Endodermal cell (in vitro differentiated cells): ENCODE results near the gene ARNT2. TPM values are rescaled to one million over a fixed set of nuclear protein-coding genes. Genes with fewer than 3 reads are reported as not detected.
A peak's percentile ranks its signal among the peaks of the same experiment; 100 is the strongest.

Experiments
- DNase-seq: peaks from one replicate; pipeline ENCODE4 v3.0.0-alpha.2; 2017
- H3K27ac ChIP-seq: 2 replicates; pipeline ENCODE4 v1.5.1; 2013; ENCODE audit warnings: mild to moderate bottlenecking, low read depth, low read length, moderate library complexity
- H3K27me3 ChIP-seq: 2 replicates; pipeline ENCODE4 v1.6.1; 2013; ENCODE audit warnings: mild to moderate bottlenecking, low read length, moderate library complexity; ENCODE audit not compliant: insufficient read depth, control insufficient read depth, poor library complexity, severe bottlenecking
- H3K36me3 ChIP-seq: 2 replicates; pipeline ENCODE4 v1.7.0; 2013; ENCODE audit warnings: mild to moderate bottlenecking, low read length, moderate library complexity; ENCODE audit not compliant: control insufficient read depth, insufficient read depth
- H3K4me1 ChIP-seq: one replicate; pipeline ENCODE4 v1.7.0; 2013; ENCODE audit warnings: low read length; ENCODE audit not compliant: control insufficient read depth, insufficient read depth
- H3K4me3 ChIP-seq: 2 replicates; pipeline ENCODE4 v1.5.1; 2013; ENCODE audit warnings: mild to moderate bottlenecking, low read length, moderate library complexity
- H3K9ac ChIP-seq: 2 replicates; pipeline ENCODE4 v1.6.1; 2013; ENCODE audit warnings: mild to moderate bottlenecking, low read length, moderate library complexity; ENCODE audit not compliant: poor library complexity, severe bottlenecking; ENCODE audit errors: extremely low read depth
- H3K9me3 ChIP-seq: 2 replicates; pipeline ENCODE4 v1.6.1; 2013; ENCODE audit warnings: mild to moderate bottlenecking, low read length, moderate library complexity; ENCODE audit not compliant: control insufficient read depth
- H3K27ac Mint-ChIP-seq: 2 replicates; pipeline ENCODE4 v1.8.0; 2020; ENCODE audit warnings: mixed read lengths
- H3K27me3 Mint-ChIP-seq: 2 replicates; pipeline ENCODE4 v1.8.0; 2021; ENCODE audit warnings: mild to moderate bottlenecking, mixed read lengths; ENCODE audit not compliant: insufficient read depth
- H3K36me3 Mint-ChIP-seq: 2 replicates; pipeline ENCODE4 v1.8.0; 2020; ENCODE audit warnings: low read depth, mixed read lengths
- H3K4me1 Mint-ChIP-seq: 2 replicates; pipeline ENCODE4 v1.8.0; 2020; ENCODE audit warnings: mixed read lengths
- H3K4me3 Mint-ChIP-seq: 2 replicates; pipeline ENCODE4 v1.8.0; 2020; ENCODE audit warnings: mild to moderate bottlenecking, moderate library complexity, mixed read lengths
- H3K9me3 Mint-ChIP-seq: 2 replicates; pipeline ENCODE4 v1.8.0; 2020; ENCODE audit warnings: mild to moderate bottlenecking, mixed read lengths
- CTCF ChIP-seq: fragments of 200-600 bp; sonication (generic); conservative IDR thresholded peaks from 2 replicates; pipeline ENCODE4 v1.5.0; 2021; ENCODE audit warnings: antibody characterized with exemption, mild to moderate bottlenecking
- WGBS, 2 experiments: methylation state at CpG; one replicate each; pipeline versions ENCODE4 v1.1.5 to v1.1.7; 2013; ENCODE audit warnings: missing lambda C conversion rate in 2 of 2, mixed read lengths in 1 of 2; ENCODE audit not compliant: insufficient coverage in 1 of 2, insufficient read length in 1 of 2; 5-methylcytosine and 5-hydroxymethylcytosine counted together
- total RNA-seq, 2 donors: library from RNA; stranded (reverse); fragmentation: NEBNext Ultra II Directional in 1 of 2; extraction: Animal tissue kit (Norgen Biotek cat#: 25700) in 1 of 2; gene quantifications; 2 replicates in 1 of 2; 3 replicates in 1 of 2; pipeline ENCODE4 v1.2.1, GENCODE V29; 2021

Gene ARNT2
- total RNA-seq, 2 donors from 2014 or later = 8.0 to 15.9 TPM

DNA sequence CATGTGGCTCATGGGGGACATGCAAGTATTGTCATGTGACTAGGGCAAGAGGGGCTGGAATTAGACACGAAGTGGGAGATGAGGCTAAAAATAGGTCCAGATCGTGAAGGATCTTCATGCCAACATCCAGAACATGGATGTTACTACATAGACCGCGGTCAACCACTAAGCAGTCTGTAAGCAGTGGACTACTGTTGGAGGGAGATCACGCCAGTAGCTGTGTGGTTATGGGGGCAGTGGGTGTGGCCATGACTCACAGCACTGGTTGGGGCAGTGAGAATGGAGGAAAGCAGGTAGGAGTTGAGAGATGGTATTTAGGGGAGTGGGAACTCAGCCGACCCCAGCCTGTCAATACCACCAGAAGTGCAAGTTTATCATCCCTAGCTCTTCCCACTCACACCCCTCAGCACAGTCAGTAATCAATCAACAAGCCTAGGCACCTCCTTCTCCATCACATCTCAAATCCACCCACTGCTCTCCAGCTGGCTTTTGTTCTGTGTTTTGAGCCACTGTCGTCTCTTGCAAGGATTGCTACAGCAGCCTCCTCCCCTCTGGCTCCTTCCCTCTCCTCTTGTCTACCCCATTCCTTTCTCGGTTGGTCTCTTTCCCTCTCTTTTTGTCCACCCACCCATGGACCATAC is 183.8 kb downstream of the ARNT2 start:
- H3K9ac ChIP-seq = no peak overlapping the region
- H3K36me3 Mint-ChIP-seq = no peaks in the 10 kb centered on the region
- no peak for TF ChIP-seq CTCF
- no peaks in the 10 kb centered on the region for H3K27me3 Mint-ChIP-seq
- peak; percentile 34 for DNase-seq
- no peaks in the 10 kb centered on the region for H3K36me3 ChIP-seq
- H3K9me3 Mint-ChIP-seq = no peaks in the 10 kb centered on the region
- H3K4me3 Mint-ChIP-seq = no peak overlapping the region
- no peak overlapping the region for H3K27ac Mint-ChIP-seq
- H3K4me3 ChIP-seq = no peak overlapping the region
- H3K4me1 ChIP-seq = peaks cover 6% of the 10 kb centered on the region
- WGBS, 2 experiments = 88 to 91% methylated on average over 7 of the region's 8 CpGs
- H3K4me1 Mint-ChIP-seq = peaks cover 11% of the 10 kb centered on the region
- H3K27me3 ChIP-seq = no peaks in the 10 kb centered on the region
- H3K27ac ChIP-seq = no peak overlapping the region
- no peaks in the 10 kb centered on the region for H3K9me3 ChIP-seq

- H3K9me3 ChIP-seq = no peaks in the 10 kb centered on the region
- peak; percentile 2 for DNase-seq
- WGBS, 2 experiments = 84 to 91% methylated on average over 6 of the region's 6 CpGs
- Mint-ChIP-seq H3K4me1 (peaks cover 11% of the 10 kb centered on the region), H3K9me3 (no peaks in the 10 kb centered on the region), H3K36me3 (no peaks in the 10 kb centered on the region), H3K27me3 (no peaks in the 10 kb centered on the region), H3K27ac (no peak overlapping the region), H3K4me3 (no peak overlapping the region)
- H3K4me1 ChIP-seq = peaks cover 6% of the 10 kb centered on the region
- no peak overlapping the region for H3K4me3 ChIP-seq
- no peak for TF ChIP-seq CTCF
- H3K27ac ChIP-seq = no peak overlapping the region
- H3K9ac ChIP-seq = no peak overlapping the region
- no peaks in the 10 kb centered on the region for H3K27me3 ChIP-seq
- no peaks in the 10 kb centered on the region for H3K36me3 ChIP-seq
Observed at GRCh38 chr15:80588801-80589200, 184.6 kb downstream of the ARNT2 start.

GRCh38 chr15:80590761-80591355 is 186.7 kb downstream of the ARNT2 start:
- Histone ChIP-seq H3K27me3 (no peaks in the 10 kb centered on the region), H3K27ac (no peak overlapping the region), H3K4me1 (no peaks in the 10 kb centered on the region), H3K4me3 (no peak overlapping the region), H3K36me3 (no peaks in the 10 kb centered on the region), H3K9me3 (no peaks in the 10 kb centered on the region), H3K9ac (no peak overlapping the region)
- H3K36me3 Mint-ChIP-seq = no peaks in the 10 kb centered on the region
- TF ChIP-seq CTCF = no peak
- no peak overlapping the region for H3K4me3 Mint-ChIP-seq
- peak; percentile 36 for DNase-seq
- no peak overlapping the region for H3K27ac Mint-ChIP-seq
- H3K27me3 Mint-ChIP-seq = no peaks in the 10 kb centered on the region
- 92 to 93% methylated on average over 6 to 7 of the region's 7 CpGs for WGBS, 2 experiments
- H3K4me1 Mint-ChIP-seq = peaks cover 6% of the 10 kb centered on the region
- no peaks in the 10 kb centered on the region for H3K9me3 Mint-ChIP-seq
